Thyroid gland (tissue), 4 donors: ENCODE results near the gene MRTFB. TPM values are rescaled to one million over a fixed set of nuclear protein-coding genes. Genes with fewer than 3 reads are reported as not detected.
"Not testable (repeated sequence)": the region's sequence is repeated elsewhere in the genome, so short reads cannot be mapped to it uniquely, and the experiment has no call there.

Experiments used
- DNase-seq, 2 donors: peaks; one replicate each; pipeline ENCODE4 v3.0.0-alpha.2; 2019
- H3K27ac ChIP-seq, 3 donors: fragments of 200-600 bp; sonication (generic); 1 replicate in 2 of 3; 2 replicates in 1 of 3; pipeline ENCODE4 v1.5.1; 2016 to 2019; ENCODE audit warnings: mild to moderate bottlenecking in 1 of 3, moderate library complexity in 1 of 3
- H3K27me3 ChIP-seq: fragments of 200-600 bp; sonication (generic); one replicate; pipeline ENCODE4 v1.5.1; 2019
- H3K36me3 ChIP-seq, 2 donors: fragments of 200-600 bp; sonication (generic); one replicate each; pipeline ENCODE4 v1.5.1; 2016 to 2019
- H3K4me1 ChIP-seq, 2 donors: fragments of 200-600 bp; sonication (generic); one replicate each; pipeline ENCODE4 v1.5.1; 2017 to 2019
- H3K4me3 ChIP-seq, 3 donors: fragments of 200-600 bp; sonication (generic); replicated peaks in 1 of 3; 1 replicate in 2 of 3; 2 replicates in 1 of 3; pipeline ENCODE4 v1.5.1; 2016; ENCODE audit warnings: mild to moderate bottlenecking in 1 of 3
- H3K9me3 ChIP-seq: fragments of 200-600 bp; sonication (generic); one replicate; pipeline ENCODE4 v1.5.1; 2017
- POLR2A ChIP-seq, 2 donors: fragments of 450-650 bp; IDR thresholded peaks; one replicate each; pipeline ENCODE4 v1.6.1; 2017; ENCODE audit warnings: antibody characterized with exemption in 2 of 2, mild to moderate bottlenecking in 2 of 2, moderate library complexity in 1 of 2
- WGBS, 2 donors: methylation state at CpG; one replicate each; pipeline ENCODE4 v1.1.5; 2017; 5-methylcytosine and 5-hydroxymethylcytosine counted together
- intact Hi-C: fragments of 100-400 bp; cut with DNase I; formaldehyde crosslinking; loops from one replicate; pipeline ENCODE4 v1.15.1; 2023
- total RNA-seq, 4 donors: library from RNA; depleted of rRNA; stranded (reverse); fragments of >200 nt; gene quantifications; one replicate each; pipeline ENCODE4 v1.2.3, GENCODE V29; 2016
- TF ChIP-seq, protein P1 (sequence below), 6 experiments: fragments of 200-600 bp in 3 of 6; fragments of 450-650 bp in 3 of 6; sonication (generic) in 3 of 6; IDR thresholded peaks; one replicate each; pipeline ENCODE4 v1.5.1; 2016 to 2019; ENCODE audit warnings: antibody characterized with exemption in 6 of 6, mild to moderate bottlenecking in 2 of 6, inconsistent platforms in 1 of 6, moderate library complexity in 1 of 6

The MRTFB gene
- total RNA-seq, 4 donors from 2014 or later = 51.2 to 131 (median 74.0) TPM

DNA sequence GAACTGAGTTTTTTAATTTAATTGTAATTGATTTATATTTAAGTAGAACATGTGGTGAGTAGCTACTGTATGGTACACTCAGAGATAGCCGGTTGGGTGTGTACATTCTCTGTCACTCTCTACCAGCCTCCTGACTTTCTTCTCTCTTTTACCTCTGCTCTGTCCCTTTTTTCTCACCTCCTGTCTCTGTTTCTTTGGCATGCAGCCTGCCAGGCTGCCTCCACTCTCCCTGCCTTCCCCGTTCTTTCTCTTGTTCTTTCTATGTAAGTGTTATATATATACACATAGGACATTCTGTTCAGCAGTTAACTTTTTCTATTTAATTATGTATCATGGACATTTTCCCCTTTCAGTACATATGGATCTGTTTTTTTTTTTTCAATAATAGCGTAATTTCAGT, 50.8 kb downstream of the MRTFB start:
- Histone ChIP-seq H3K4me3 (no peak overlapping the region), H3K27me3 (no peaks in the 10 kb centered on the region), H3K9me3 (no peaks in the 10 kb centered on the region), H3K36me3 (no peaks in the 10 kb centered on the region), H3K27ac (no peak overlapping the region), H3K4me1 (peaks cover 10 to 17% of the 10 kb centered on the region in 2 donors)
- WGBS, 2 donors = 92 to 97% methylated on average over 3 of the region's 3 CpGs
- no peak for DNase-seq
- TF ChIP-seq, protein P1, sequence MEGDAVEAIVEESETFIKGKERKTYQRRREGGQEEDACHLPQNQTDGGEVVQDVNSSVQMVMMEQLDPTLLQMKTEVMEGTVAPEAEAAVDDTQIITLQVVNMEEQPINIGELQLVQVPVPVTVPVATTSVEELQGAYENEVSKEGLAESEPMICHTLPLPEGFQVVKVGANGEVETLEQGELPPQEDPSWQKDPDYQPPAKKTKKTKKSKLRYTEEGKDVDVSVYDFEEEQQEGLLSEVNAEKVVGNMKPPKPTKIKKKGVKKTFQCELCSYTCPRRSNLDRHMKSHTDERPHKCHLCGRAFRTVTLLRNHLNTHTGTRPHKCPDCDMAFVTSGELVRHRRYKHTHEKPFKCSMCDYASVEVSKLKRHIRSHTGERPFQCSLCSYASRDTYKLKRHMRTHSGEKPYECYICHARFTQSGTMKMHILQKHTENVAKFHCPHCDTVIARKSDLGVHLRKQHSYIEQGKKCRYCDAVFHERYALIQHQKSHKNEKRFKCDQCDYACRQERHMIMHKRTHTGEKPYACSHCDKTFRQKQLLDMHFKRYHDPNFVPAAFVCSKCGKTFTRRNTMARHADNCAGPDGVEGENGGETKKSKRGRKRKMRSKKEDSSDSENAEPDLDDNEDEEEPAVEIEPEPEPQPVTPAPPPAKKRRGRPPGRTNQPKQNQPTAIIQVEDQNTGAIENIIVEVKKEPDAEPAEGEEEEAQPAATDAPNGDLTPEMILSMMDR (IDR thresholded peaks at IDR 0.05) = no peak
- TF ChIP-seq POLR2A (IDR thresholded peaks at IDR 0.05) = no peak
- intact Hi-C loops = no loop called here

DNA sequence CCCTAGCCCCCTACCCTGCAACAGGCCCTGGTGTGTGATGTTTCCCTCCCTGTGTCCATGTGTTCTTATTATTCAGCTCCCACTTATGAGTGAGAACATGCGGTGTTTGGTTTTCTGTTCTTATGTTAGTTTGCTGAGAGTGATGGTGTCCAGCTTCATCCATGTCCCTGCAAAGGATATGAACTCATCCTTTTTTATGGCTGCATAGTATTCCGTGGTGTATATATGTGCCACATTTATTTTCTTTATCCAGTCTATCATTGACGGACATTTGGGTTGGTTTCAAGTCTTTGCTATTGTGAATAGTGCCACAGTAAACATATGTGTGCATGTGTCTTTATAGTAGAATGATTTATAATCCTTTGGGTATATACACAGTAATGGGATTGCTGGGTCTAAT, 51.3 kb downstream of the MRTFB start:
- H3K9me3 ChIP-seq, DNase-seq, H3K36me3 ChIP-seq, H3K27ac ChIP-seq, intact Hi-C loops, H3K27me3 ChIP-seq, H3K4me3 ChIP-seq: not testable (repeated sequence)
- WGBS, 2 donors = 97 to 98% methylated on average over 3 of the region's 3 CpGs
- H3K4me1 ChIP-seq = peaks cover 10 to 17% of the 10 kb centered on the region in 2 donors

DNA sequence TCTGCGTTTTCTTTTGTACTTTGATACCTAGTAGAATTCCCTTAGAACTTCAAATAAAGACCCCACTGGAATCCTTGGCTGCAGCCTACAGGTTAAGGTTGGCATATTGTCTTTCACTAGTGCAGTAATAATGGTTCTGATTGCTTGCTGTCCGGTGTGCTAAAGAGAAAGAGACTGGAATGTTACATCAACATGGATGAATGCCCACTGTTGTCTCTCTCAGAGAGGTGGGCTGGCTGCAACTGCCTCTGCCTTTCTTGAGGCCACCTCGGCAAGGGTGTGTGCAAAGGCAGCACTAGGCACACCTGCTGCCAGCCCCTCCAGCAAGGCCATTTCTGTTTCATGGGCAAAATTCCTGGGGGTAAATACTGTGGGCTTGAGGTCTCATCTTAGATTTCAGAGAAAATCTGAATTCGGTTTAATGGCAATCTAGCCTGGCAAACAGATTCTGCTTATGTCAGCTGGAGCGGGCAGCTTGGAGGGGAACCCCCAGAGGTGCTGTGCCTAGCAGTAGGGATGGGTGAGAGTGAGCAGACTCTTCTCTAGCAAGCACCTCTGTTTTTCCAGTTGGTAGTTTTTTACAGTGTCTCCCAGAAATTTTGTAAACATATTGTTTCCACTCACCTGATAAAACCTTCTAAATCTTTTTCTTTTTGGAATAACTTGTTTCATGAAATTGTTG, 54.0 kb downstream of the MRTFB start:
- no peaks in the 10 kb centered on the region for H3K9me3 ChIP-seq
- H3K4me3 ChIP-seq = no peak overlapping the region
- no peaks in the 10 kb centered on the region for H3K36me3 ChIP-seq
- DNase-seq = peak in 1 of 2 donors; percentile 18
- TF ChIP-seq, protein P1 (IDR thresholded peaks at IDR 0.05) = no peak
- TF ChIP-seq POLR2A (IDR thresholded peaks at IDR 0.05) = no peak
- H3K27ac ChIP-seq = no peak overlapping the region
- intact Hi-C loops = no loop called here
- peaks cover 10 to 17% of the 10 kb centered on the region in 2 donors for H3K4me1 ChIP-seq
- WGBS, 2 donors = 43 to 61% methylated on average over 5 of the region's 5 CpGs
- no peaks in the 10 kb centered on the region for H3K27me3 ChIP-seq

GRCh38 chr16:14125708-14126107, 54.6 kb downstream of the MRTFB start:
- Histone ChIP-seq H3K36me3 (no peaks in the 10 kb centered on the region), H3K4me3 (no peak overlapping the region), H3K4me1 (peaks cover 10 to 17% of the 10 kb centered on the region in 2 donors), H3K27ac (peak overlapping the region in 1 of 3 donors; percentile 28), H3K27me3 (no peaks in the 10 kb centered on the region), H3K9me3 (no peaks in the 10 kb centered on the region)
- intact Hi-C loops = no loop called here
- no peak for DNase-seq
- TF ChIP-seq POLR2A (IDR thresholded peaks at IDR 0.05) = no peak
- TF ChIP-seq, protein P1 (IDR thresholded peaks at IDR 0.05) = no peak
- 52 to 80% methylated on average over 3 of the region's 3 CpGs for WGBS, 2 donors

DNA sequence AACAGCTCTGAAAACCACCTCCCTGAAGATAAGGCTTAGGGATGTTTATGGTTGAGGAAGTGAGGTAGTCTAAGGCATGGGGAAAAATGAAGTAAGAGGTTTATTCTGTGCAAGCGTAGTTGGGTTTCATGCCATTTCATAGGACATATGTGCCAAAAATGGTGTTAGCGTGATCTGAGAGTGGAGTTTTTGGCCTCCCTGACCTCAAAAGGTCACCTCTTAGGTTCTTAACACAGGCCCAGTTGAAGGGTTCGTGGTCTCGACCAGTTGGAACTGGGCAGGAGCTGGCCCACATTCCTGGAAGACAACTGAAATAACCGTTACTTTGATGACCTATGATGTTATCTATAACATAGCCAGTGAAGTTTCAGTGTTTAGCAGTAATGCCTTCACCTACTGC, 57.0 kb downstream of the MRTFB start:
- Histone ChIP-seq H3K4me3 (no peak overlapping the region), H3K36me3 (no peaks in the 10 kb centered on the region), H3K27me3 (no peaks in the 10 kb centered on the region), H3K27ac (no peak overlapping the region), H3K4me1 (peaks cover 13 to 16% of the 10 kb centered on the region in 2 donors), H3K9me3 (no peaks in the 10 kb centered on the region)
- WGBS, 2 donors = 94 to 95% methylated on average over 5 of the region's 5 CpGs
- intact Hi-C loops = no loop called here
- TF ChIP-seq, protein P1 (IDR thresholded peaks at IDR 0.05) = no peak
- no peak for TF ChIP-seq POLR2A (IDR thresholded peaks at IDR 0.05)
- DNase-seq = no peak
